HepG2 (cell line): ENCODE results near the gene RAC3. TPM values are rescaled to one million over a fixed set of nuclear protein-coding genes. Genes with fewer than 3 reads are reported as not detected.

ENCODE experiments used
- ARID2 ChIP-seq: sonication (generic); formaldehyde crosslinking; IDR thresholded peaks from 2 replicates; pipeline ENCODE4 v1.8.1; 2022; ENCODE audit warnings: mild to moderate bottlenecking, missing genetic modification reagents, borderline replicate concordance
- BORCS8-MEF2B ChIP-seq: sonication (generic); formaldehyde crosslinking; IDR thresholded peaks from 2 replicates; pipeline ENCODE4 v1.8.0; 2022; ENCODE audit warnings: mild to moderate bottlenecking, missing genetic modification reagents
- CHD2 ChIP-seq: IDR thresholded peaks from 2 replicates; pipeline ENCODE4 v1.6.1; 2011; ENCODE audit warnings: low read depth, low read length, improper control_type of control experiment
- GPBP1L1 ChIP-seq: sonication (generic); formaldehyde crosslinking; IDR thresholded peaks from 2 replicates; pipeline ENCODE4 v1.5.0; 2020; ENCODE audit warnings: mild to moderate bottlenecking, missing genetic modification reagents
- HDAC2 ChIP-seq: sonication (generic); formaldehyde crosslinking; IDR thresholded peaks from 2 replicates; pipeline ENCODE4 v1.4.0; 2020; ENCODE audit warnings: missing genetic modification reagents
- HMGXB3 ChIP-seq: sonication (generic); formaldehyde crosslinking; IDR thresholded peaks from 2 replicates; pipeline ENCODE4 v1.4.0; 2020; ENCODE audit warnings: missing genetic modification reagents, borderline replicate concordance
- NFIB ChIP-seq: sonication (generic); formaldehyde crosslinking; IDR thresholded peaks from 2 replicates; pipeline ENCODE4 v1.9.0; 2021; ENCODE audit warnings: missing genetic modification reagents, mild to moderate bottlenecking, borderline replicate concordance
- NONO ChIP-seq, 2 experiments: fragments of 450-650 bp in 1 of 2; sonication (generic) in 1 of 2; formaldehyde crosslinking in 1 of 2; IDR thresholded peaks in 1 of 2; conservative IDR thresholded peaks in 1 of 2; 2 replicates each; pipeline versions ENCODE4 v1.6.1 to v1.8.0; 2017 to 2022; ENCODE audit warnings: mild to moderate bottlenecking in 1 of 2, missing genetic modification reagents in 1 of 2, moderate library complexity in 1 of 2
- PAX8 ChIP-seq: sonication (generic); formaldehyde crosslinking; IDR thresholded peaks from 2 replicates; pipeline ENCODE4 v1.8.0; 2022; ENCODE audit warnings: mild to moderate bottlenecking, missing genetic modification reagents, borderline replicate concordance
- PHF5A ChIP-seq: IDR thresholded peaks from one replicate; pipeline ENCODE4 v1.6.1; 2018; ENCODE audit warnings: low read depth, missing genetic modification reagents; ENCODE audit not compliant: unreplicated experiment
- REXO4 ChIP-seq: sonication (generic); formaldehyde crosslinking; IDR thresholded peaks from 2 replicates; pipeline ENCODE4 v1.8.0; 2022; ENCODE audit warnings: missing genetic modification reagents, mild to moderate bottlenecking, borderline replicate concordance
- SATB2 ChIP-seq: sonication (generic); formaldehyde crosslinking; IDR thresholded peaks from 2 replicates; pipeline ENCODE4 v1.5.0; 2020; ENCODE audit warnings: missing genetic modification reagents
- SNAI1 ChIP-seq: sonication (generic); formaldehyde crosslinking; IDR thresholded peaks from 2 replicates; pipeline ENCODE4 v1.5.0; 2020; ENCODE audit warnings: mild to moderate bottlenecking, missing genetic modification reagents, borderline replicate concordance
- ZBTB42 ChIP-seq: sonication (generic); formaldehyde crosslinking; IDR thresholded peaks from 2 replicates; pipeline ENCODE4 v1.5.0; 2020; ENCODE audit warnings: mild to moderate bottlenecking, missing genetic modification reagents
- ZBTB7B ChIP-seq: sonication (generic); formaldehyde crosslinking; IDR thresholded peaks from 2 replicates; pipeline ENCODE4 v1.4.0; 2020; ENCODE audit warnings: missing genetic modification reagents
- ZFP36 ChIP-seq: fragments of 150-350 bp; IDR thresholded peaks from 2 replicates; pipeline ENCODE4 v1.6.1; 2018; ENCODE audit warnings: borderline replicate concordance, low read length, low read depth; ENCODE audit not compliant: partially characterized antibody
- ZMAT3 ChIP-seq: sonication (generic); formaldehyde crosslinking; conservative IDR thresholded peaks from 2 replicates; pipeline ENCODE4 v1.7.0; 2021; ENCODE audit warnings: missing genetic modification reagents
- ZNF256 ChIP-seq: sonication (generic); formaldehyde crosslinking; conservative IDR thresholded peaks from 2 replicates; pipeline ENCODE4 v1.4.0; 2020; ENCODE audit warnings: missing genetic modification reagents
- ZNF260 ChIP-seq: sonication (generic); formaldehyde crosslinking; IDR thresholded peaks from 2 replicates; pipeline ENCODE4 v1.4.0; 2020; ENCODE audit warnings: missing genetic modification reagents, low read depth, mild to moderate bottlenecking, borderline replicate concordance
- ZNF317 ChIP-seq: sonication (generic); formaldehyde crosslinking; IDR thresholded peaks from 2 replicates; pipeline ENCODE4 v1.5.0; 2020; ENCODE audit warnings: mild to moderate bottlenecking, missing genetic modification reagents
- ZNF446 ChIP-seq: sonication (generic); formaldehyde crosslinking; IDR thresholded peaks from 2 replicates; pipeline ENCODE4 v1.5.0; 2020; ENCODE audit warnings: mild to moderate bottlenecking, missing genetic modification reagents
- ZNF547 ChIP-seq: sonication (generic); formaldehyde crosslinking; IDR thresholded peaks from 2 replicates; pipeline ENCODE4 v1.5.1; 2020; ENCODE audit warnings: mild to moderate bottlenecking, missing genetic modification reagents
- ZNF572 ChIP-seq: sonication (generic); formaldehyde crosslinking; IDR thresholded peaks from 2 replicates; pipeline ENCODE4 v1.5.1; 2020; ENCODE audit warnings: mild to moderate bottlenecking, missing genetic modification reagents
- ZNF768 ChIP-seq: sonication (generic); formaldehyde crosslinking; IDR thresholded peaks from 2 replicates; pipeline ENCODE4 v1.4.0; 2020; ENCODE audit warnings: missing genetic modification reagents
- ZSCAN25 ChIP-seq: sonication (generic); formaldehyde crosslinking; IDR thresholded peaks from 2 replicates; pipeline ENCODE4 v1.8.0; 2022; ENCODE audit warnings: mild to moderate bottlenecking, missing genetic modification reagents
- ZSCAN31 ChIP-seq: sonication (generic); formaldehyde crosslinking; IDR thresholded peaks from 2 replicates; pipeline ENCODE4 v1.5.0; 2020; ENCODE audit warnings: low read depth, mild to moderate bottlenecking, missing genetic modification reagents
- polyA plus RNA-seq, 8 experiments: library from polyadenylated mRNA; depleted of rRNA in 3 of 8; stranded (reverse) in 7 of 8; unstranded in 1 of 8; fragments of >200 nt; fragmentation: Illumina TruSeq in 4 of 8; extraction: Trizol in 4 of 8; gene quantifications; 2 replicates each; pipeline versions ENCODE4 v1.2.1 to v1.2.3, GENCODE V29; 2011 to 2016; ENCODE audit warnings: low read depth in 4 of 8, missing spikeins in 1 of 8, mixed read lengths in 1 of 8; ENCODE audit not compliant: insufficient read depth in 1 of 8
- total RNA-seq, 5 experiments: library from RNA; depleted of rRNA; stranded (reverse); fragments of >200 nt; fragmentation: Illumina TruSeq; extraction: Trizol; gene quantifications; 2 replicates each; pipeline ENCODE4 v1.2.3, GENCODE V29; 2016; ENCODE audit warnings: low read depth in 1 of 5

RAC3 gene
- total and polyA plus RNA-seq, 2 of the 13 experiments (the other 11 are each of a cell fraction or from before 2014, with no cell fraction given) = 10.5 to 21.3 TPM

DNA sequence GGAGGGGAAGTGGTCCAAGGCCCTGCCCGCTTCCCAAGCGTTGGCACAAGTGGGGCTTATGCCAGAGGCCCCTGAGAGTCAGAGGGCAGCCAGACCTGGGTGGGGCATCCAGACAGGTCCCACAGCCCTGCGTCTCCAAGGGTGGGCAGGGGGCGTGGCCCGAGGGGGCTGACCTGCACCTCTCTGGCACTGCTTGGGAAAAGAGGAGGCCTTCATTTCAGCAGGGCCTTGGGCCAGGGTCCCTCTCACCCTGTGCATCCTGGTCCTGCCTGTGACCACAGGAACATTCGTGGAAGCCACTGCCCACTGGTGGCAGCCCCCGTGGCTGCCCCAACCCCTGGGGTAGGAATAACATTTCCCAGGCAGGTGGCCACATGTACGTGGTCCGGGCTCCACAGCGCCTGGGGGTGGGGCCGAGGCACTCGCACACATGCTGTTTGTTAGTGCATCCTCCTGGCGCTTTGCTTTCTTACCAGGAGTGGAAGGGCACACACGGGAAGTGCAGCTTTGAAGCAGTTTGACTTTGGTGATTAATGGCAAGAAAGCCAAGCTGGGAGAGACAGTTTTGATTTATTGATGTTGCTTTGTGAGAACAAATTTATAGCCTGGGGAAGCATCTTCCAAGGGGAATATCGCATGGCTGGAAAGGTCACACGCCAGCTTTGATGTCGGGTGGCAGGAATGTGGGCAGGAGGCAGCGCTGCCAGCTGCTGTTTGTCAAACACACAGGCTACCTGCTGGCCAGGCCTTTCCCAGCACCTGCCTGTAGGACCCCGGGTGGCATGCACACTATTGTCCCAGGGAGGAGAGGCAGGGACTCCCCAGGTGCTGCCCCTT is 13.1 kb upstream of the RAC3 start (continued):
- no peak for TF ChIP-seq HMGXB3
- TF ChIP-seq ZNF256 (CRISPR knock-in tag) = no peak
- 0 out of 2 replicates have a peak, but pooled peaks have one; percentile 64 for TF ChIP-seq ZNF260 (CRISPR knock-in tag)
- peak; percentile 8 for TF ChIP-seq PHF5A
- TF ChIP-seq BORCS8-MEF2B (CRISPR knock-in tag) = no peak
- peak; percentile 22; the same call in 1 of the 2 replicates for TF ChIP-seq ZSCAN31 (CRISPR knock-in tag)
- TF ChIP-seq GPBP1L1 (CRISPR knock-in tag) = no peak
- TF ChIP-seq NONO (IDR thresholded peaks at IDR 0.05) = no peak
- TF ChIP-seq NONO (CRISPR knock-in tag; conservative IDR thresholded peaks at IDR 0.05) = peak; percentile 54; the same call in 1 of the 2 replicates
- TF ChIP-seq REXO4 (CRISPR knock-in tag) = no peak
- TF ChIP-seq ZBTB7B = no peak; the same call in none of the 2 replicates
- no peak for TF ChIP-seq ZMAT3
- peak; percentile 10; the same call in 1 of the 2 replicates for TF ChIP-seq ZNF768 (CRISPR knock-in tag)
- TF ChIP-seq ZNF317 (CRISPR knock-in tag) = no peak
- no peak for TF ChIP-seq ZNF446 (CRISPR knock-in tag)
- no peak for TF ChIP-seq CHD2
- TF ChIP-seq ZBTB42 (CRISPR knock-in tag) = no peak
- no peak for TF ChIP-seq SATB2 (CRISPR knock-in tag)
- no peak for TF ChIP-seq ARID2
- no peak for TF ChIP-seq ZNF572 (CRISPR knock-in tag)
- no peak for TF ChIP-seq ZSCAN25 (CRISPR knock-in tag)
- no peak for TF ChIP-seq ZFP36
- TF ChIP-seq PAX8 = no peak
- no peak for TF ChIP-seq NFIB
- TF ChIP-seq ZNF547 (CRISPR knock-in tag) = no peak
- TF ChIP-seq HDAC2 = peak; percentile 16; the same call in 1 of the 2 replicates
- TF ChIP-seq SNAI1 (CRISPR knock-in tag) = no peak
